HEK293T (cell line): ENCODE data around the gene ELP4.

ENCODE experiments used
- BHLHE40 ChIP-seq: fragments of 450-650 bp; IDR thresholded peaks from 2 replicates; pipeline ENCODE4 v1.6.1; 2016; ENCODE audit warnings: mild to moderate bottlenecking, moderate library complexity, borderline replicate concordance
- CTBP1 ChIP-seq: fragments of 450-650 bp; IDR thresholded peaks from 2 replicates; pipeline ENCODE4 v1.6.1; 2016; ENCODE audit warnings: borderline replicate concordance
- ELF4 ChIP-seq: fragments of 450-650 bp; IDR thresholded peaks from 2 replicates; pipeline ENCODE4 v1.6.1; 2017; ENCODE audit warnings: antibody characterized with exemption
- FOXA1 ChIP-seq: fragments of 450-650 bp; IDR thresholded peaks from 2 replicates; pipeline ENCODE4 v1.6.1; 2016; ENCODE audit warnings: mild to moderate bottlenecking
- FOXK2 ChIP-seq: fragments of 450-650 bp; IDR thresholded peaks from 2 replicates; pipeline ENCODE4 v1.6.1; 2016; ENCODE audit warnings: mild to moderate bottlenecking
- FOXM1 ChIP-seq: fragments of 450-650 bp; IDR thresholded peaks from 2 replicates; pipeline ENCODE4 v1.6.1; 2017; ENCODE audit warnings: mild to moderate bottlenecking, borderline replicate concordance
- HDGF ChIP-seq: fragments of 450-650 bp; IDR thresholded peaks from 2 replicates; pipeline ENCODE4 v1.6.1; 2017; ENCODE audit warnings: antibody characterized with exemption, borderline replicate concordance
- L3MBTL2 ChIP-seq: fragments of 450-650 bp; conservative IDR thresholded peaks from 2 replicates; pipeline ENCODE4 v1.6.1; 2016; ENCODE audit warnings: mild to moderate bottlenecking
- LEF1 ChIP-seq: fragments of 450-650 bp; IDR thresholded peaks from 2 replicates; pipeline ENCODE4 v1.6.1; 2017; ENCODE audit warnings: mild to moderate bottlenecking, borderline replicate concordance
- SP1 ChIP-seq: fragments of 450-650 bp; IDR thresholded peaks from 2 replicates; pipeline ENCODE4 v1.6.1; 2017
- SUZ12 ChIP-seq: fragments of 450-650 bp; IDR thresholded peaks from 2 replicates; pipeline ENCODE4 v1.6.1; 2016; ENCODE audit warnings: mild to moderate bottlenecking
- TARDBP ChIP-seq: fragments of 450-650 bp; IDR thresholded peaks from 2 replicates; pipeline ENCODE4 v1.6.1; 2016
- ZNF384 ChIP-seq: fragments of 450-650 bp; IDR thresholded peaks from 2 replicates; pipeline ENCODE4 v1.6.1; 2016
- TF ChIP-seq, protein P1 (sequence below): fragments of 450-650 bp; IDR thresholded peaks from 2 replicates; pipeline ENCODE4 v1.6.1; 2016

GRCh38 chr11:31824879-31825837 lies 315.6 kb downstream of the ELP4 start:
- TF ChIP-seq FOXK2 (no peak), BHLHE40 (no peak), FOXA1 (no peak), L3MBTL2 (no peak), TARDBP (no peak), HDGF (no peak), SUZ12 (no peak), SP1 (no peak), FOXM1 (no peak), ELF4 (no peak), LEF1 (no peak), ZNF384 (no peak), CTBP1 (no peak)
- TF ChIP-seq, protein P1, sequence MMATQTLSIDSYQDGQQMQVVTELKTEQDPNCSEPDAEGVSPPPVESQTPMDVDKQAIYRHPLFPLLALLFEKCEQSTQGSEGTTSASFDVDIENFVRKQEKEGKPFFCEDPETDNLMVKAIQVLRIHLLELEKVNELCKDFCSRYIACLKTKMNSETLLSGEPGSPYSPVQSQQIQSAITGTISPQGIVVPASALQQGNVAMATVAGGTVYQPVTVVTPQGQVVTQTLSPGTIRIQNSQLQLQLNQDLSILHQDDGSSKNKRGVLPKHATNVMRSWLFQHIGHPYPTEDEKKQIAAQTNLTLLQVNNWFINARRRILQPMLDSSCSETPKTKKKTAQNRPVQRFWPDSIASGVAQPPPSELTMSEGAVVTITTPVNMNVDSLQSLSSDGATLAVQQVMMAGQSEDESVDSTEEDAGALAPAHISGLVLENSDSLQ = no peak
